Gastroesophageal sphincter (tissue), 3 donors: ENCODE results near the gene FBXW7.

Experiments used
- POLR2A ChIP-seq, 2 donors: fragments of 450-650 bp; IDR thresholded peaks; one replicate each; pipeline ENCODE4 v1.6.1; 2017; ENCODE audit warnings: antibody characterized with exemption in 2 of 2, mild to moderate bottlenecking in 2 of 2, moderate library complexity in 1 of 2
- POLR2AphosphoS5 ChIP-seq: sonication (generic); formaldehyde crosslinking; IDR thresholded peaks from one replicate; pipeline ENCODE4 v1.6.1; 2017; ENCODE audit warnings: antibody characterized with exemption
- TF ChIP-seq, protein P1 (sequence below), 4 experiments: fragments of 200-600 bp in 2 of 4; fragments of 450-650 bp in 2 of 4; sonication (generic) in 1 of 4; IDR thresholded peaks; one replicate each; pipeline ENCODE4 v1.5.1; 2017 to 2019; ENCODE audit warnings: antibody characterized with exemption in 4 of 4, mild to moderate bottlenecking in 2 of 4, moderate library complexity in 2 of 4

DNA sequence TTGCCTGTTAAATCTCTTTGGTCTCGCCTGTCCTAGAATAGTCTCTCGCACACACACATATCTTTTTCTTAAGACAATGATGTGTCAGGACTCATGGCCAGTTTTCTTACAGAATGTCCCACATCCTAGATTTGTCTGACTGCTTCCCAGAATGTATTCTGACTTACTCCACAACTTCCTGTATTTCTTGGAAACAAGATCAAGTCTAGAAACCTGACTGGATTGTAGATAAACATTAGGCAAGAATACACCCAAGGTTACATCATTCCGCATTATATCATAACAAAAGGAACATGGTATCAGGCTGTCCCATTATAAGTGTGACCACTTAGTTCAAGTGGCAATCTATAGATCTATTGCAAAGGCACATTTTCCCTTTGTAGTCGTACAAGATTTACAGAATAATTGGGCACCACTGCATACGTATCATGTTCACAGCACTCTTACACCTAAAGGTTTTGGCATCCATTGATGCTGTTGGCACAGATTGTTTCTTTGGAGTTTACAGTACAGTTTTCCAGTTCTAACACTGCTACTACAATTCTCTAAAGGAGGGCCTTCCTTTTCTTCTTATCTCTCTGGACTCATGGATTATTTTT is 56.4 kb downstream of the FBXW7 start:
- TF ChIP-seq, protein P1, sequence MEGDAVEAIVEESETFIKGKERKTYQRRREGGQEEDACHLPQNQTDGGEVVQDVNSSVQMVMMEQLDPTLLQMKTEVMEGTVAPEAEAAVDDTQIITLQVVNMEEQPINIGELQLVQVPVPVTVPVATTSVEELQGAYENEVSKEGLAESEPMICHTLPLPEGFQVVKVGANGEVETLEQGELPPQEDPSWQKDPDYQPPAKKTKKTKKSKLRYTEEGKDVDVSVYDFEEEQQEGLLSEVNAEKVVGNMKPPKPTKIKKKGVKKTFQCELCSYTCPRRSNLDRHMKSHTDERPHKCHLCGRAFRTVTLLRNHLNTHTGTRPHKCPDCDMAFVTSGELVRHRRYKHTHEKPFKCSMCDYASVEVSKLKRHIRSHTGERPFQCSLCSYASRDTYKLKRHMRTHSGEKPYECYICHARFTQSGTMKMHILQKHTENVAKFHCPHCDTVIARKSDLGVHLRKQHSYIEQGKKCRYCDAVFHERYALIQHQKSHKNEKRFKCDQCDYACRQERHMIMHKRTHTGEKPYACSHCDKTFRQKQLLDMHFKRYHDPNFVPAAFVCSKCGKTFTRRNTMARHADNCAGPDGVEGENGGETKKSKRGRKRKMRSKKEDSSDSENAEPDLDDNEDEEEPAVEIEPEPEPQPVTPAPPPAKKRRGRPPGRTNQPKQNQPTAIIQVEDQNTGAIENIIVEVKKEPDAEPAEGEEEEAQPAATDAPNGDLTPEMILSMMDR (IDR thresholded peaks at IDR 0.05) = no peak
- no peak for TF ChIP-seq POLR2AphosphoS5
- TF ChIP-seq POLR2A (IDR thresholded peaks at IDR 0.05) = no peak
